ENCODE results near the gene MUC5B.

GRCh38 chr11:1288426-1289151 lies 65.7 kb downstream of the MUC5B start:
- TF ChIP-seq CTCF (conservative IDR thresholded peaks at IDR 0.05 in 1 of 2, IDR thresholded peaks at IDR 0.05 in 1 of 2; ENCODE audit: low read depth in 1 of 2, low read length in 2 of 2) (no peak), EZH2 (IDR thresholded peaks at IDR 0.05; ENCODE audit: low read length, missing control alignments) (no peak)
